ENCODE data around the gene PTMA.

- TF ChIP-seq CTCF (IDR thresholded peaks at IDR 0.05) (no peak), POLR2A (IDR thresholded peaks at IDR 0.05) (no peak)
Measured at GRCh38 chr2:231683292-231684235, 24.8 kb upstream of the PTMA start.
